Nephron progenitor cell (in vitro differentiated cells): ENCODE measurements around the gene SMIM10L1.

Experiments used
- DNase-seq: peaks from one replicate; pipeline ENCODE4 v3.0.0; 2021
- H3K27ac Mint-ChIP-seq: 2 replicates; pipeline ENCODE4 v1.8.0; 2021; ENCODE audit warnings: mild to moderate bottlenecking, moderate library complexity, mixed read lengths
- H3K27me3 Mint-ChIP-seq: 2 replicates; pipeline ENCODE4 v1.8.0; 2021; ENCODE audit warnings: mild to moderate bottlenecking, low read depth, mixed read lengths; ENCODE audit not compliant: poor library complexity
- H3K36me3 Mint-ChIP-seq: 2 replicates; pipeline ENCODE4 v1.8.0; 2021; ENCODE audit warnings: low read depth, mixed read lengths
- H3K4me1 Mint-ChIP-seq: 2 replicates; pipeline ENCODE4 v1.8.0; 2021; ENCODE audit warnings: mixed read lengths
- H3K4me3 Mint-ChIP-seq: 2 replicates; pipeline ENCODE4 v1.8.0; 2021; ENCODE audit warnings: mild to moderate bottlenecking, moderate library complexity, mixed read lengths
- H3K9me3 Mint-ChIP-seq: 2 replicates; pipeline ENCODE4 v1.8.0; 2021; ENCODE audit warnings: mild to moderate bottlenecking, moderate library complexity, mixed read lengths
- TF ChIP-seq, protein P1 (sequence below): fragments of 200-600 bp; sonication (generic); IDR thresholded peaks from 2 replicates; pipeline ENCODE4 v1.5.0; 2021; ENCODE audit warnings: antibody characterized with exemption

SMIM10L1 gene

DNA sequence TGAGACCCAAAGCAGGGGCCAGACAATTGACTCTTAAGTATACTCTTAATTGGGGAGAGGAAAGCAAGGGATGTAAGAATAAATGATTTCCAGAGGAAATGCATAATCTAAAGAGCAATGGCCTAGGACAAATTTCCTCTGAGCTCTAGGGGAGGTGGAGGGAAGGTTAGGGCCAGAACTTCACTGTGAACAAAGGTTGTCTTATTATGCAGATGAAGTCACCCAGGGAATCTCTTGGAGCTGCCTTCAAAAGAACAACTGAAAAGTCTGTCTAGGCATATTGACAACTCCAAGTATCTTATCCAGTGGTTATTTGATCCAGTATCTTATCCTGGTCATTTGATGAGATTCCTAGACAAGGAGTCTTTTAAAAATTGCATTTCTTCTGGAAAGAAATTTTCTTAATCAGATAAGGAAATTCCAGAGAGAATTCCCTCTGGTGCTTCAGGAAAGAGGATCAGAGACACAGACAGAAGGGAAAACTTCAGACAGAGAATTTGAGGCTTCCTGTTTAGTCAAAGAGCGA is 16.5 kb upstream of the SMIM10L1 start:
- no peaks in the 10 kb centered on the region for H3K4me1 Mint-ChIP-seq
- H3K27ac Mint-ChIP-seq: no peak overlapping the region
- no peak for DNase-seq
- TF ChIP-seq, protein P1, sequence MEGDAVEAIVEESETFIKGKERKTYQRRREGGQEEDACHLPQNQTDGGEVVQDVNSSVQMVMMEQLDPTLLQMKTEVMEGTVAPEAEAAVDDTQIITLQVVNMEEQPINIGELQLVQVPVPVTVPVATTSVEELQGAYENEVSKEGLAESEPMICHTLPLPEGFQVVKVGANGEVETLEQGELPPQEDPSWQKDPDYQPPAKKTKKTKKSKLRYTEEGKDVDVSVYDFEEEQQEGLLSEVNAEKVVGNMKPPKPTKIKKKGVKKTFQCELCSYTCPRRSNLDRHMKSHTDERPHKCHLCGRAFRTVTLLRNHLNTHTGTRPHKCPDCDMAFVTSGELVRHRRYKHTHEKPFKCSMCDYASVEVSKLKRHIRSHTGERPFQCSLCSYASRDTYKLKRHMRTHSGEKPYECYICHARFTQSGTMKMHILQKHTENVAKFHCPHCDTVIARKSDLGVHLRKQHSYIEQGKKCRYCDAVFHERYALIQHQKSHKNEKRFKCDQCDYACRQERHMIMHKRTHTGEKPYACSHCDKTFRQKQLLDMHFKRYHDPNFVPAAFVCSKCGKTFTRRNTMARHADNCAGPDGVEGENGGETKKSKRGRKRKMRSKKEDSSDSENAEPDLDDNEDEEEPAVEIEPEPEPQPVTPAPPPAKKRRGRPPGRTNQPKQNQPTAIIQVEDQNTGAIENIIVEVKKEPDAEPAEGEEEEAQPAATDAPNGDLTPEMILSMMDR: no peak
- H3K36me3 Mint-ChIP-seq: peaks cover 89% of the 10 kb centered on the region
- H3K27me3 Mint-ChIP-seq: no peaks in the 10 kb centered on the region
- no peak overlapping the region for H3K4me3 Mint-ChIP-seq
- peaks cover 78% of the 10 kb centered on the region for H3K9me3 Mint-ChIP-seq

DNA sequence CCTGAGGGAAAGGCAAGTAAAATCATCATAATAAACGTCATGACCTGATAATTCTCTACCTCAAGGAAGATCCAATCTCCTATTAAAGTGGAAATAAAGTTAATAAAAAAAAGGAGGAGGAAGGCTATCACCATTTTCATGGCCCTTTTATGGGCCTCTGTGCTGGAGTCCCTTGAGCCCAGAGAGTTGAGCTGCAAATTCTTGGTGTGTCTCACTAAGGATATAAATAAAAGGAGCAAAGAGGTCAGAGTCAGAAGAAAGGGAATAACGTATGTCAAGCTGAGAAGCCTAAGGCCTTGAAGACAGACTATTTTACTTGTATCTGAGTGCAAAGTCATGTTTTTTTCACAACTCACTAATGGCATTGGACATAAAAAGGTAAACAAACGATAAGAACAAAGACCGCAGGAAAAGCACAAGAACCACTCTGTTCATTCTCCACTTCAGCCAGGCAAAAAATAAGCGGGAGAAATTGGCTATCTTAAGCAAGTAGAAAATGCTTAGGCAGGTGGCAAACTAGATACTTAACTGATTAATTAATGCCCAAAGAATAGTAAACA is 12.0 kb upstream of the SMIM10L1 start:
- Mint-ChIP-seq H3K27ac (peak overlapping the region; percentile 29), H3K9me3 (peaks cover 52% of the 10 kb centered on the region), H3K27me3 (no peaks in the 10 kb centered on the region), H3K4me3 (no peak overlapping the region), H3K4me1 (no peaks in the 10 kb centered on the region), H3K36me3 (peaks cover 97% of the 10 kb centered on the region)
- DNase-seq: no peak
- TF ChIP-seq, protein P1: no peak

DNA sequence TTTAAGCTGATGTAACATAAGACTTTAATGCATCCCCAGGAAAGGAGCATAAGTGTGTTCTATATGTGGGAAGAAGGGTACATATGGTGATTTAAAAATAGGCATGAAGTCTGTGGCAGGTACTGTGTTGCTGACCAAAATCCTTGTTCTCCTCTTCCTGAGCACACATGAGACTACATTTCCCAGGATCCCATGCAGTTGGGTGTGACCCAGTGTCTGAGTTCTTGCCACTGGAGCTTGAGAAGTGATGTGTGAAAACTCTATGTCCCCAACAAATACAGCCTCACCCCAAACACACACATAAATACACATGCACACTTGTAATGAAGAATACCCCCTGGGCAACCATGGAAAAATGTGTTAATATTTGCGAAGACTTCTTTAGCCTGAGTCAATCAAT is 8.5 kb upstream of the SMIM10L1 start:
- Mint-ChIP-seq H3K4me3 (no peak overlapping the region), H3K4me1 (no peaks in the 10 kb centered on the region), H3K27ac (no peak overlapping the region), H3K36me3 (peaks cover 92% of the 10 kb centered on the region), H3K27me3 (no peaks in the 10 kb centered on the region), H3K9me3 (peaks cover 18% of the 10 kb centered on the region)
- no peak for DNase-seq
- TF ChIP-seq, protein P1: no peak

DNA sequence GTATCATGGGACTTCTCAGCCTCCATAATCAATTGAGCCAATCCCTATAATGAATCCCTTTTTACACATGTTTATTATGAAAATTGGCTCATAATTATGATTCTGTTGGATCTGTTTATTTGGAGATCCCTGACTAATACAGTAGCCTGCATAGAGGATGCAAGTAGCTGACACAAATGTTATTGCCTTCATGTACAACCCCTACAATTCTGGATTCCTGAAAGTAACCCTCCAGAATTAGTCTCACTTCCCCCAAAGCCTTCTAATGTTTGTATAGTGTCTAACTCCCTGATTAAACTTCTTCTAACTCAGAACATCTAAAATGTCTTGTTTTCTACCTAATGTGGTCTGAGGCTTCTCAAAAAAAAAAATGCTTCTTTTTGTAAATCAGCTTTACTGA is 6.6 kb upstream of the SMIM10L1 start:
- Mint-ChIP-seq H3K27ac (no peak overlapping the region), H3K4me3 (no peak overlapping the region), H3K9me3 (peaks cover 4% of the 10 kb centered on the region), H3K27me3 (no peaks in the 10 kb centered on the region), H3K4me1 (peaks cover 17% of the 10 kb centered on the region), H3K36me3 (peaks cover 92% of the 10 kb centered on the region)
- DNase-seq: no peak
- TF ChIP-seq, protein P1: no peak

DNA sequence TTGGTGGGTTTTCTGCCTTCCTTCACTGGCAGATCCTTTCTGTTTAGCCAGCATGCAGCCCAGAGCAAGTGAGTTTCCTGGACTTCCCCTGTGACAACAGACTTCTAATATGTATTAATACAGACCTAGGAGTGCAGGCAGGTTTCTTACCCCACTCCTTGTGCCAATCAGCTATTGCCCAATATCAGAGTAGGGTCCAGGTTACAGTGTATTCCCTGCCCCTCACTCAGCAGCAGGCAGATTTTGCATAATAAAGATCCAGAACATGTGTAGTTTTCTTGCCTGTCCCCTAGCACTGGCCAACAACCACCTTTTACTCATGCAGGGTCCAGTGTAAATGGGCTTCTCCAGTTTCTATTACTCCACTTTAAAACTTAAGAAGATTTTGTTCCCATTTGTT is 4.7 kb upstream of the SMIM10L1 start:
- Mint-ChIP-seq H3K4me1 (peaks cover 30% of the 10 kb centered on the region), H3K9me3 (no peaks in the 10 kb centered on the region), H3K36me3 (peaks cover 80% of the 10 kb centered on the region), H3K27me3 (peaks cover 1% of the 10 kb centered on the region), H3K27ac (peak overlapping the region; percentile 36), H3K4me3 (no peak overlapping the region)
- no peak for DNase-seq
- TF ChIP-seq, protein P1: no peak

DNA sequence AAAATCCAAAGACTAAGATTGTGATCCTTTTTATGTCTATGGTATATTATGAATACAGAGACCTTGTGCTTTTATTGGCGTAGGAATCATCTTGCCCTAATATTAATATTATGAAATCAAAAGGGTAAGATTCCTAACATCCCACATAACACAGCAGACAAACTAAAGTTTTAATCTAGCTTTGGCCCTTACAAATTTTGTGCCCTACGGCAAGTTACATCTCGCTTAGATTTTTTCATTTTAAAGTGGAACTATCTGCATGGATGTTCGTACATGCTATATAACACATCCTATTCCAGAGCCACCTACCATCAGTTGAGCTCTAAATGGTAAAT is 217 bp upstream of the SMIM10L1 start:
- DNase-seq: no peak
- H3K27ac Mint-ChIP-seq: peak overlapping the region; percentile 100
- H3K9me3 Mint-ChIP-seq: no peaks in the 10 kb centered on the region
- H3K27me3 Mint-ChIP-seq: peaks cover 6% of the 10 kb centered on the region
- peaks cover 69% of the 10 kb centered on the region for H3K36me3 Mint-ChIP-seq
- H3K4me1 Mint-ChIP-seq: peaks cover 47% of the 10 kb centered on the region
- peak overlapping the region; percentile 99 for H3K4me3 Mint-ChIP-seq
- TF ChIP-seq, protein P1: no peak
